OCI-LY3 (cell line): Measurements from ENCODE around the gene CAMK2G.

Source experiments
- CTCF ChIP-seq: fragments of 200-600, 300-600 bp; sonication (generic); IDR thresholded peaks from 2 replicates; pipeline ENCODE4 v1.5.1; 2014; ENCODE audit warnings: antibody characterized with exemption, low read length, low read depth
- EZH2phosphoT487 ChIP-seq: fragments of 200-600 bp; shearing (Covaris generic); IDR thresholded peaks from 2 replicates; pipeline ENCODE4 v1.6.1; 2018; ENCODE audit warnings: antibody characterized with exemption, mixed run types, low read depth

DNA sequence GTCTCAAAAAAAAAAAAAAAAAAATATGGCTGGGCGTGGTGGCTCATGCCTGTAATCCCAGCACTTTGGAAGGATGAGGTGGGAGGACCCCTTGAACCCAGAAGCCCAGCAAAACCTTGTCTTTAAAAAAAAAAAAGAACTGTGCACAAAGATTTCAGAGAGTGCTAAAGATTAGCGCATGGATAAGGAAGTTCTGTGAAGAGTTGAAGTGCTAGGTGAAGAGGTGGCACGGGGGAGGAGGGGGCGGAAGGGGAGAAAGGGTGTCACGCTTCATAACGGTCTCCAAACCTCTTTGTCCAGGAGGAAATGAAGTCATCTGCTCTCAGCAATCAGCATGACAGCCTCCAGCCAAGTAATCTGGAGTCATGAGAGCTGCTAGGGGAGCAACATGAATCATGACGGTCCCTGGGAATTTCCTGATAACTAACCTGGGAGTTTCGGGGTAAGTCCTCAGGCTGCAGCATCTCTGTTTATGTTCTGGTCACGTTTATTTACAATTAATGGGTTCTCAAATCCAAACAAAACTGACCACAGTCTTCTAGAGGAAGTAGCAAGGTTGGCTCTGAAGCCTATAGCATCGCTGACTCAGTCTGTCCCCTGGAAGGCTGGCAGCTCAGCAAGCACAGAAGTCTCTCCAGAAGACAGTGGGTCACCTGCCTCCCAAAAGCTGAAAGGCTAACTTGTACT lies 34.6 kb upstream of the CAMK2G start:
- no peak for TF ChIP-seq CTCF
- TF ChIP-seq EZH2phosphoT487, result no peak
